IPS-NIHi11 (cell line): ENCODE measurements around the gene GULP1.
A peak's percentile ranks its signal among the peaks of the same experiment; 100 is the strongest.
"Not testable (repeated sequence)": the region's sequence is repeated elsewhere in the genome, so short reads cannot be mapped to it uniquely, and the experiment has no call there.

Experiments used
- DNase-seq: peaks from one replicate; pipeline ENCODE4 v3.0.0; 2012; ENCODE audit warnings: mixed read lengths, low spot score

Gene GULP1

GRCh38 chr2:188293601-188294351 lies 2.1 kb downstream of the GULP1 start:
- DNase-seq, result no peak

- DNase-seq, result no peak
Measured at GRCh38 chr2:188294352-188294926, 2.8 kb downstream of the GULP1 start.

- DNase-seq, result no peak
Measured at GRCh38 chr2:188295067-188295685, 3.5 kb downstream of the GULP1 start.

- DNase-seq, result no peak
Measured at GRCh38 chr2:188297978-188298377, 6.3 kb downstream of the GULP1 start.

- not testable (repeated sequence) for DNase-seq
Measured at GRCh38 chr2:188298937-188299371, 7.3 kb downstream of the GULP1 start.

GRCh38 chr2:188303363-188304031 lies 11.8 kb downstream of the GULP1 start:
- peak; percentile 70 for DNase-seq

- DNase-seq, result no peak
Measured at GRCh38 chr2:188305271-188305670, 13.6 kb downstream of the GULP1 start.

GRCh38 chr2:188306271-188306670 lies 14.6 kb downstream of the GULP1 start:
- DNase-seq, result no peak

GRCh38 chr2:188307850-188308283 lies 16.2 kb downstream of the GULP1 start:
- no peak for DNase-seq

- DNase-seq, result no peak
Measured at GRCh38 chr2:188308483-188308882, 16.8 kb downstream of the GULP1 start.

GRCh38 chr2:188309364-188309763 lies 17.7 kb downstream of the GULP1 start:
- DNase-seq, result no peak

- no peak for DNase-seq
Measured at GRCh38 chr2:188314314-188315054, 22.8 kb downstream of the GULP1 start.

- DNase-seq, result no peak
Measured at GRCh38 chr2:188315750-188316149, 24.1 kb downstream of the GULP1 start.

GRCh38 chr2:188316342-188316741 lies 24.7 kb downstream of the GULP1 start:
- no peak for DNase-seq

GRCh38 chr2:188316791-188317423 lies 25.2 kb downstream of the GULP1 start:
- DNase-seq, result no peak

- DNase-seq, result no peak
Measured at GRCh38 chr2:188318161-188318749, 26.6 kb downstream of the GULP1 start.

- peak; percentile 21 for DNase-seq
Measured at GRCh38 chr2:188319838-188320237, 28.2 kb downstream of the GULP1 start.

GRCh38 chr2:188320861-188321260 lies 29.2 kb downstream of the GULP1 start:
- no peak for DNase-seq

GRCh38 chr2:188322569-188323551 lies 31.2 kb downstream of the GULP1 start:
- no peak for DNase-seq

- no peak for DNase-seq
Measured at GRCh38 chr2:188324067-188324466, 32.4 kb downstream of the GULP1 start.
